ENCODE results near the gene KCNJ16. TPM values are rescaled to one million over a fixed set of nuclear protein-coding genes. Genes with fewer than 3 reads are reported as not detected.

KCNJ16 gene
- total RNA-seq, 1 donor from 2014 or later = 1.1 TPM

GRCh38 chr17:70123193-70123592 is 48.2 kb downstream of the KCNJ16 start:
- no peak for DNase-seq (ENCODE audit: low spot score)
- ATAC-seq = no peak

GRCh38 chr17:70124723-70125122 is 49.7 kb downstream of the KCNJ16 start:
- ATAC-seq = no peak
- no peak for DNase-seq (ENCODE audit: low spot score)

- no peak for ATAC-seq
- DNase-seq (ENCODE audit: low spot score) = no peak
Measured at GRCh38 chr17:70127221-70127873, 52.3 kb downstream of the KCNJ16 start.

GRCh38 chr17:70128727-70129238 is 53.8 kb downstream of the KCNJ16 start:
- DNase-seq (ENCODE audit: low spot score) = no peak

GRCh38 chr17:70130289-70130688 is 55.3 kb downstream of the KCNJ16 start:
- no peak for DNase-seq (ENCODE audit: low spot score)
- ATAC-seq = no peak

More at GRCh38 chr17:70128727-70129238, 53.8 kb downstream of the KCNJ16 start:
- no peak for ATAC-seq

- no peak for ATAC-seq
- DNase-seq (ENCODE audit: low spot score) = no peak
Measured at GRCh38 chr17:70132505-70132904, 57.5 kb downstream of the KCNJ16 start.

GRCh38 chr17:70134042-70134441 is 59.0 kb downstream of the KCNJ16 start:
- DNase-seq (ENCODE audit: low spot score) (no peak), ATAC-seq (no peak)

GRCh38 chr17:70134777-70135176 is 59.8 kb downstream of the KCNJ16 start:
- ATAC-seq (no peak), DNase-seq (ENCODE audit: low spot score) (no peak)

- DNase-seq (ENCODE audit: low spot score) (no peak), ATAC-seq (no peak)
Measured at GRCh38 chr17:70136131-70136530, 61.1 kb downstream of the KCNJ16 start.

GRCh38 chr17:70137451-70138230 is 62.6 kb downstream of the KCNJ16 start:
- ATAC-seq = peak; percentile 84
- DNase-seq (ENCODE audit: low spot score) = no peak

- no peak for DNase-seq (ENCODE audit: low spot score)
- no peak for ATAC-seq
Measured at GRCh38 chr17:70138291-70138865, 63.4 kb downstream of the KCNJ16 start.

GRCh38 chr17:70139449-70139993 is 64.5 kb downstream of the KCNJ16 start:
- DNase-seq (ENCODE audit: low spot score) (no peak), ATAC-seq (no peak)

GRCh38 chr17:70144260-70144846 is 69.3 kb downstream of the KCNJ16 start:
- no peak for DNase-seq (ENCODE audit: low spot score)
- peak; percentile 67 for ATAC-seq

GRCh38 chr17:70153210-70153609 is 78.2 kb downstream of the KCNJ16 start:
- no peak for DNase-seq (ENCODE audit: low spot score)
- no peak for ATAC-seq

GRCh38 chr17:70157151-70157550 is 82.1 kb downstream of the KCNJ16 start:
- ATAC-seq = no peak

GRCh38 chr17:70158180-70158579 is 83.2 kb downstream of the KCNJ16 start:
- DNase-seq (ENCODE audit: low spot score) (no peak), ATAC-seq (no peak)

More at GRCh38 chr17:70157151-70157550, 82.1 kb downstream of the KCNJ16 start:
- DNase-seq (ENCODE audit: low spot score) = no peak

- ATAC-seq (no peak), DNase-seq (ENCODE audit: low spot score) (no peak)
Measured at GRCh38 chr17:70158591-70158990, 83.6 kb downstream of the KCNJ16 start.

- DNase-seq (ENCODE audit: low spot score) (no peak), ATAC-seq (no peak)
Measured at GRCh38 chr17:70159980-70160379, 85.0 kb downstream of the KCNJ16 start.

- ATAC-seq (no peak), DNase-seq (ENCODE audit: low spot score) (no peak)
Measured at GRCh38 chr17:70161519-70161918, 86.5 kb downstream of the KCNJ16 start.

GRCh38 chr17:70165383-70165782 is 90.4 kb downstream of the KCNJ16 start:
- no peak for ATAC-seq
- no peak for DNase-seq (ENCODE audit: low spot score)

GRCh38 chr17:70166615-70167014 is 91.6 kb downstream of the KCNJ16 start:
- no peak for ATAC-seq

More at GRCh38 chr17:70166615-70167014, 91.6 kb downstream of the KCNJ16 start:
- DNase-seq (ENCODE audit: low spot score) = no peak
